T follicular helper cell (primary cell): ENCODE results near the gene CDH13.

Experiments used
- DNase-seq: peaks from one replicate; pipeline ENCODE4 v3.0.0-alpha.2; 2020; ENCODE audit warnings: low read depth

Gene CDH13

DNA sequence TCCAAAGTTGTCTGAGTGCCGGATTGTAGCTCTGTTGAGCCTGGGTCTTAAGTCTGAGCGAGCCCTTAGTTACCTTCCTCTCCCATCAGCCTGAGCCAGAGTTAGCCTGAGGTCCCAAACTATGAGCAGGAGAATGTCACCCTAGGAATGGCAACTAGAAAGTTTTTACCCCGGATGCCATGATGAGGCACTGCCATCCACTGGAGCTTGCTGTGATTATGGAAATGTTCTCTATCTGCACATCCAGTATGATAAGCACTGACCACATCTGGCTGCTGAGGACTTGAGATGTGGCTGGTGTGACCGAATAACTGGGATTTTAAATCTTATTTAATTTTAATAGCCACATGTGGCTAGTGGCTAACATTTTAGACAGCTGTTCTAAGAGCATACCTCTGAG lies 550.0 kb downstream of the CDH13 start:
- DNase-seq: no peak

DNA sequence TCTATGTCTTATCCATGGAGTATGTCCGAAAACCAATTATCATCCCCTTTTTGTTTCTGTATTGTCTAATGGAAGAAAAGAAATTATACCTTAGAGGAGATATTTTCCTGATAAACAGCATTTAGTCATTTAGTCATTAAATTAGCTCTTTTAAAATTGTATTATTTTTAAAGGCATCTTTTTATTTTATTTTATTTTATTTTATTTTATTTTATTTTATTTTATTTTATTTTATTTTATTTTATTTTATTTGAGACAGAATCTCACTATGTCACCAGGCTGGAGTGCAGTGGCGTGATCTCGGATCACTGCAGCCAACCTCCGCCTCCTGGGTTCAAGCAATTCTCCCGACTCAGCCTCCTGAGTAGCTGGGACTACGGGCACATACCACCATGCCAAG lies 559.1 kb downstream of the CDH13 start:
- DNase-seq: no peak

DNA sequence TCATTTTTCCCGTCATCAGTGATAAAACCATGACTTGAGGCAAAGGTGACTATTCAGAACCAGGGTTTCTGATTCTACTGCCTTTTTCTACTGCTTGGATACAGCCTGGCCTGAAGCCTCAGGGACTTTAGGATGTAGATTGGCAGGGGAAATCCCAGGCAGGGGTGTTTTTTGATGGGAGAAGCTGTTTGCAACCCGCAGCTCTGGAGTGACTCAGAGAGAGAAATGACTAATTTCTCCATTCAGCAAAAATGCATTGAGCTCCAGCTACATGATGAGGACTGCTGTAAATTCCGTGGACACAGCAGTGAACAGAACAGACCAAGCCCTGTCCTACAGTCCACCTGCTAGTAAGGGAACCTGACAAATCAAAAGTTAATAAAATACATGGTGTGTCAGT lies 560.6 kb downstream of the CDH13 start:
- no peak for DNase-seq

DNA sequence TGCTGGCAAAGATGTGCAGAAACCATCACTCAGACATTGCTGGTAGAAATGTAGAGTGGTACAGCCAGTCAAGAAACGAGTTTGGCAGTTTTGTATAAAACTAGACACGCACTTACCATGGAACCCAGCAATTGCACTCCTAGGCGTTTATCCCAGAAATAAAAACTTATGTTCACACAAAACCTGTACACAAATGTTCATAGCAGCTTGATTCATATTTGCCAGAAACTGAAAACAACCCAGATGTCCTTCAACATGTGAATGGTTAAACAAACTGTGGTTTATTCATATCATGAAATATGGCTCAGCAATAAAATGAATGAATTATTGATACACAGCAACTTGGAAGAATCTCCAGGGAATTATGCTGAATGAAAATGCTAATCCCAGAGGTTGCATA lies 570.0 kb downstream of the CDH13 start:
- no peak for DNase-seq

DNA sequence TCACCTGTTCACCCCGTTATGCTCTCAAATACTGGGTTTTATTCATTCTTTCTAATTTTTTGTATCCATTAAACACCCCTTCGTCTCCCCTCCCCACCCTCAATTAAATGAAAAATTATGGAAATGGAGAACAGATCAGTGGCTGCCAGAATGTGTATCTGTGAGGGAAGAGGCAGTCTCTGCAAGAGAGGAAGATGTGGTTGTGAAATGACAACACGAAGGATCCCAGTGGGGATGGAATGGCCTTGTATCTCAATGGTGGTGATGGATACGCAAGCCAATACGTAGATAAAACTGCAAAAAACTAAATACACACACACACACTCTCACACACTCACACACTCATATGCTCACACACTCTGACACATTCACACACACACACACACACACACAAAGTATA lies 570.7 kb downstream of the CDH13 start:
- no peak for DNase-seq

DNA sequence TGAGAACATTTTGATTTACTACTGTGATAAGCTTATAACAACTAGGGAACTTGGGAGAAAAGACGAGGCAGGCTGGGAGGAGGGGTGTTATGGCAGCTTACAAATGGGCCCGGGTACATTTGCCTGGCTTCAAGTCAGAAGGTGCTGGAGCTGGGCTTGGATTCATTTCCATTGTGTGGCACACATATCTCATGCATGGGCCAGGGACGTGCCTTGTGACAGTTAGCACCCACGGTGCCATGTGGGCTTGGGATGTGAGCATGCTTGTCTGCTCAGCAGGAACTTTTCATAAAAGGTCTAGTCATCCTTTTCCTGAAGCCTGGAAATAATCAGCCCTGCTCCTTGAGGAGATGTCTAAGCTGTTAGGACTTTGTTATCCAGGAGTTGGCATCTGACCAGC lies 572.2 kb downstream of the CDH13 start:
- DNase-seq: no peak

DNA sequence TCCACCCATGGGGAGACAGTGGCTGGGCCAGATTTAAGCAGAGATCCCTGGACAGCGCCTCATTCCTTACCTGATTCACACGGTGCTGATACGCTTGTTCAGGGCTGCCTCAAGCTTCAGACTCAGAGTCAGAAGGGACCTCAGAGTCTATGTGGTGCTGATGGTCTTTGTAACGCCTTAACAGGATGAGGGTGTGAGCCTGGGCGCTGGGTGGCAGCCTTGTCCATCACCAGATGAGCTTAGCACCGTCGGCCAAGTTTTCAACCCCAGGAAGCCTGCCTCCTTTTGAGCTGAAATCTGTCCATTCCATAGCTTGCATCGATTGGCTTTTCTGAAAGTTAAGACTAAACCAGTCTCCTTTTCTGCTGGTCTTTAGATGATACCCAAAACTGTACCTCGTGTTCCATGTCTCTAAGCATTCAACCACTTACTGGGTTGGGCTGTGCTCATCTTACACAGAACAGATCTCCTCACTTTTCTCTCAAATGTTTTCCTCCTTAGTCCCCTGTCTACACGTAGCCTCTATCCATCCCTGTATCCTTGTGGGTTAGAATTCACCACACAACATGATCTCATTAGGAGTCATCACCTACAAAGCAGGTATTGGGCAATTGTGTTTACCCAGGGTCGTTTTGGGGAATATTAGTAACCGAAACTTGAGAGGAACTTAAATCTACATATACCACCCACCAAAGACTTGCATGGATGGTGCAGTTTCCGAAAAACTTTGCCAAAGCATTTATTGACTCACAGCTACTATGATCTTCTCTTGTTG lies 573.4 kb downstream of the CDH13 start:
- no peak for DNase-seq

DNA sequence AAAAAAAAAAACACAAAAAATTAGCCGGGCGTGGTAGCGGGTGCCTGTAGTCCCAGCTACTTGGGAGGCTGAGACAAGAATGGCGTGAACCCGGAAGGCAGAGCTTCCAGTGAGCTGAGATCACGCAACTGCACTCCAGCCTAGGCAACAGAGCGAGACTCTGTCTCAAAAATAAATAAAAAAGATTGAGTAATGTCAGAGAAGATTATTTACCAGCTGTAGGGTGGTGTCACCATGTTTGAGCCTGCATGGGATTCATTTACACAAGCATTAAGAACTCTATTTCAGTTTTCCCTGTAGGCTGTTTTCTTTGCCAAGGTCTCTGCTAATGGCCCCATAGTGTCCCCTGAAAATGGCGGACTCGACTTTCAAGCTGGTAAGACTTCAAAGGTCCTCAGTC lies 575.0 kb downstream of the CDH13 start:
- DNase-seq: no peak

DNA sequence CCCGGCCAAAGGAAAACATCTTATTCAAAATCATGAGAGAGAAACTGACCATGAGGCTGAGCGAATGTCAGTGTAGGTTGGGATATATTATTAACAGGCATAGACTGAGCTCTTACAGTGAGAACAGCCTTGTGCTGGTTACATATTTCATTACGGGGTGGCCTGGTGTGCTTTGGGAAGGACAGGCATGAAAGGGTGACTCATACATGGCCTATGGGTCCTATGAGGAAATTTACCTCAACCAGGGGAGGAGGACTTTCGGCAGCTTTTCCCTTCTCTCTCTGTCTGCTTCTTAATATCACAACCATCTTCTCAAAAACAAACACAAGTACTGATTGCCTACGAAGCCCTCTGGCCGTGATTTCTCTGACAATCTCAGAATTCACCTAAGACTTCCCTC lies 579.1 kb downstream of the CDH13 start:
- no peak for DNase-seq

DNA sequence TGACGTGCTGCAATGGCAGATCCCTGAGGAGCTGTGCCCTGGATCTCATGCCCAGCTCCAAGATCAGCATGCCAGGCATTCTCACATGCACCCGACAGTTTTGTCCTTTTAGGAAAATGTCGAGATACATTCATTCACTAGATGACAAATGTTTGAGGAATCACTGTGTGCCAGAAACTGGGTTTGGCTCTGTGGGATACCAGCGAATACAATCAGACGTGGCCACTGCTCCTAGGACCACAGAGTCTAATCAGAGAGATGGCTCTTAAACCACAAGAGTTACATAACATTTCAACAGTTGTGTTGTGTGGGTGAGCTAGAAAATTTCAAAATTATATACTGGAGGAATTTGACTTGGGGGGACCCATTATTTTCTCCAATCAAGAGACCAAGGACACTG lies 579.7 kb downstream of the CDH13 start:
- DNase-seq: no peak

DNA sequence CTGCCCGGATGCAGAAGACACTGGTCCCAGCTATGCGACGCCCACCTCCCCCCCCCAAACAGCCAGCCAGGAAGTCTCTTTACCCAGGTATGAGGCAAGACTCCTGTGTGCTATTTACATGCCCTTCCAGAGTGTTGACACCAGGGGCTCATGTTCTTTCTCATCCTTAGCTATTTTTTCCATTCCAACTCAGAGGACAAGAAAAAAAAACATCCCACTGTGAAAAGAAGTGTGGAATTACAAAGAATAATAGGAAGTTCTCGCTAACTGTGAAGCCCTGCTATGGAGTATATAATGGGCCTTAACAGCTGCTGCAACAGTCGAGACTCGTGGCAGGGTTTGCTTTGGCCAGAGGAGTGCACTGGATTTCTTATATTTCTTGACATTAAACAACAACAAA lies 584.9 kb downstream of the CDH13 start:
- DNase-seq: no peak

DNA sequence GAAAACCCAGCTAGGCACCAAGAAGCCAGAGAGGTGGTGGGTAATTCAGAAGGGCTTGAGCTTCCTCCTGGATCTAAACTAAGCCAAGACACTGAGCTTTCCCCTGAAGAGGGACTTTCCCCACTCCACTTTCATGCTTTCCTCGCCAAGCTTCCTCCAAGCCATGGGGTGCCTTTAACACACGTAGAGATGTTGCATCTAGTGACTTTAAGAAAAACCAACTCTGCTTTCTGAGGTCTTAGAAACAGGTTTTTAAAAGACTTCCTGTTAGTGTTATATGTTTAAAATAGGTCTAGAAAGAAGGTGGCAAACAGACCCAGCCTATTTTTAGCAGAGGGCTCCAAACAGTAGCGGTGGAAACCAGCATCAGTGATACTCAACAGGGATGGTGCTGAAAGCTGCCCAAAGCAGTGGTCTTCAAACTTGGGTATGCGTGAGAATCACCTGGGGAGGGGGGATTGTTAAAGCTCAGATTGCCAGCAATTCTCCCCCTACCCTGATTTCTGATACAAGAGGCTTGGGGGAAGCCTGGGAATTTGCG lies 585.6 kb downstream of the CDH13 start:
- DNase-seq: no peak

DNA sequence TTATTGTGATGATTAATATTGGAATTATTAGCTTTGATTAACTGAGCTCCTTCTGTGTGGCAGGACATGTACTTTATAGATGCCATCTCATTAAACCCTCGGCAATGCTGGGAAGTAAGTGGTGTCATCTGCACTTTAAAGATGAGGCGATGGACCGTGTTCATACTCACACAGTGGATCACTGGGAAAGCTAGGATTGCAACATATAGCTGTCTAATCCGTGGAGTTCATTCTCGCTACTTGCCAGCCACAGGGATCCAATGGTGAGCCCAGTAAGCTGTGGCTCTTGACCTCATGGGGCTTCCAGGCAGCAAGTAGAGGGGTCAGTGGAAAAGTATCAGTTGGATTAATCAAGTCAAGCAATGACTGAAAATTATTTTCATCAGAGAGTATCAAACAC lies 587.9 kb downstream of the CDH13 start:
- DNase-seq: no peak

DNA sequence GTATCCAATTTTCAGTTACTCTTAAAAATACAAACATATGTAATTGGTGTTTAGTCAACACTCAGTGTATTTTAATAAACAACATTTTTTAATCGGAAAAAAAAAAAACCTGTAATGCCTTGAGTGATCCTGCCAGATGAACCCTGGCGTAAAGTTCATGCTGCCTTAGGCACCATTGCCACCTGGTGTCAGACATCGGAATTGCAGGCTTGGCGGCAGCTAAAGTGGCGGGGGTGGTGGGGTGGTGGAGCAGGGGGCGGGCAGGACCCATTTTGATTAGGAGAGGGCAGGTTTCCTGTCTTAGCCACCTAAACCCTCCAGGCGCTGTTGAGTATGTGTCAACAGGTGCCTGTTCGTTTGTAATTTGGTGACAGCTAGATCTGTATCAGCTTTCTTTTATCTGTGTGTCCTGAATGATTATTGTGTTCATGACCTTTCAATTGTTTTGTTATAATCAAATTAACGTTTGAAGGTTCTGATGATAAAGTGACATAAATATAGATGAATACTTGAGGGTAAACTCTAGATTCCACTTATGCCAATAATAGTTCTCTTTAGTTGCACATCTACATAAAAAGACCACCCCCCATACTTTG lies 588.7 kb downstream of the CDH13 start:
- DNase-seq: no peak

DNA sequence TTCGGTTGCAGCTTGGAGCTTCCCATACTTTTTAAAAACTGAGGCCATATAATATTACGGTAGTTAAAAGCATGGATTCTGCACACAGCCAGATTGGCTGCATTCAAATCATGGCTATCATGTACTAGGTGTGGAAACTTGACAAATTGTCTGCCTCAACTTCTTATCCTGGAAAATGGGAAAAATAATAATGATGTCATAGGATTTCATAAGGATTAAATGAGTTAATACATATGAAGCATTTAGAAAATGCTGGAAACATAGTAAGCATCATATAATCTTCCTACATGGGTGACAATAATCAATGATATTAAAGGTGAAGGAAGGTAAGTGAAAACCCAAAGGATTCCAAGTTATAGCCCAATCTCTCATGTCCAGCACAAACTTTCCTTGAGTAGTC lies 592.5 kb downstream of the CDH13 start:
- no peak for DNase-seq

DNA sequence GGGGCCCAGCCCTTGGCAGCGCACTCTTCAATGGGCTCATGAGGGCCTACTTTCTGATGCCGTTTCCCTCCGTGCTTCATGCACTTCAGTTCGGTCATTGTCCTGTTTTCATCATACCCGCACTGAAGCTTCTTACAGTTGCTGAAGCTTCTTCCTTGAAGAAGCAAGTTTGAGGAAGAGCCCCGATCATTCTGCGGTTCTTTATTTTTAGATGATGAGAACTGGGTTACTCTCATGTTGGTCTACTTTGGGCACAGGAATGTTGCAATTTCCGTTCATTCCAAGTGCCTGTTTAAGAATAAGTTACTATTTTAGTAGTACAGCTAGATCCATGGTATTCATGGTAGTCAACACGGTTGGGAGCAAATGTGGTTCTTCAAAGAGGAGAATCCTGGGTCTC lies 593.3 kb downstream of the CDH13 start:
- no peak for DNase-seq

DNA sequence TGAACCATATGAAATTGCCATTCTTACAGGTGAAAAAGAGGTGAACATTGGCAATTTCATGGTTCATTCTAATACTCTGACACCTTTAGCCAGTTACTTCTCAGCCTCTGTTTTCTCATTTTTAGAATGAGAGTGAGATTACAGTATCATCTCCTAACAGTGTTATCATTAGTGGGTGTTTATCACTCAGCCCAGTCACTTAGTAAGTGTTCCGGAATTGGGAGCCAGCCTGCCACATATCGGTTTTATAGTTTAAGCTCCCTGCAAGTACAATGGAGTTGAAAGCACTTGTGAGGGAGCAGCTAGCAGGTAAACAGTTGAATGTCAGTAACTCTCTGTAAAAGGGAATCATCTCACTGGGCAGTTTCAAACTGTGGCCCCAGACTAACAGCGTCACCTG lies 597.9 kb downstream of the CDH13 start:
- DNase-seq: no peak

DNA sequence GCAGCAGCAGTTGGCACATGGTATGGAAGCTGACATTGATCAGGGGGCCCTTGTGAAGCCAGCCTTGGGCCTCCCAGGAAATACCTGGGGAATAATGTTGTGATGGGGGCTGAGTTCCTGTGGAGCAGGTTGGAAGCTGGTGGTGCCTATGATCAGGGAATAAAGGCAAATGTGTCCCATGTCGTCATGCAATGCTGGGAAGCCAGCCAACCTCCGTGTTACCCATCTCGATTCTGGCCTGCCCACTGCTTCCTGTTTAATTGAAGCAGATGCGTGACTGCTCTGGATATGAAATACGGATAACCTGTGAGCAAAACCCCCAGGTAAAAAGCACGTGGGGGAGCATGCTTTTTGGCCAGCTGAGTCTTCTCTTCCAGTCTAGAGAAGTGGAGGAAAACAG lies 600.6 kb downstream of the CDH13 start:
- DNase-seq: no peak

DNA sequence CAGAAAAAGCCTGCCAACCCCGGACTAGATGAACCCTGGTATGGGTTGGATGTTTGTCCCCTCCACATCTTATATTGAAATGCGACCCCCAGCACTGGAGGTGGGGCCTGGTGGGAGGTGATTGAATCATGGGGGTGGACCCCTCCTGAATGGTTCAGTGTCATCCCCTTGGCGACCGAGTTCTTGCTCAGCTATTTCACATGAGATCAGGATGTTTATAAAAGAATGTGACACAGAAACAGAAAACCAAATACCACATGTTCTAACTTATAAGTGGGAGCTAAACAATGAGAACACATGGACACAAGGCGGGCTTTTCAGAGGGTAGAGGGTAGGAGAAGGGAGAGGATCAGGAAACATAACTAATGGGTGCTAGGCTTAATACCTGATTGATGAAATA lies 605.0 kb downstream of the CDH13 start:
- no peak for DNase-seq

DNA sequence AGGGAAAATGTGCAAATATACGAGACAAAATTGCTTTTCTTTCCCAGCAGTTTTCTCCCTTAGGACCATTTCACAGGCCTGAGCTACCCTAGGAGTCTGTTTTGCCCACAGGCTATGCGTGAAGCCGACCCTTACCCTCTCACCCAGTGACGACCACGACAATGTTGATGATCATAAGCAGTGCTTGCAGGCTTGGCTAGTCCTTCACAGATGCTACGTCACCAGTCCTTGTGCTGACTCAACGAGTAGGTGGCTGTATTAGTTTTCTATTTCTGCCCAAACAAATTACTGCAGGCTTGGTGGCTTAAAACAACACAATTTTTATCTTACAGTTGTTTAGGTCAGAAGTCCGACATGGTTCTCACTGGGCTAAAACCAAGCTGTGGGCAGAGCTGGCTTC lies 606.4 kb downstream of the CDH13 start:
- no peak for DNase-seq

DNA sequence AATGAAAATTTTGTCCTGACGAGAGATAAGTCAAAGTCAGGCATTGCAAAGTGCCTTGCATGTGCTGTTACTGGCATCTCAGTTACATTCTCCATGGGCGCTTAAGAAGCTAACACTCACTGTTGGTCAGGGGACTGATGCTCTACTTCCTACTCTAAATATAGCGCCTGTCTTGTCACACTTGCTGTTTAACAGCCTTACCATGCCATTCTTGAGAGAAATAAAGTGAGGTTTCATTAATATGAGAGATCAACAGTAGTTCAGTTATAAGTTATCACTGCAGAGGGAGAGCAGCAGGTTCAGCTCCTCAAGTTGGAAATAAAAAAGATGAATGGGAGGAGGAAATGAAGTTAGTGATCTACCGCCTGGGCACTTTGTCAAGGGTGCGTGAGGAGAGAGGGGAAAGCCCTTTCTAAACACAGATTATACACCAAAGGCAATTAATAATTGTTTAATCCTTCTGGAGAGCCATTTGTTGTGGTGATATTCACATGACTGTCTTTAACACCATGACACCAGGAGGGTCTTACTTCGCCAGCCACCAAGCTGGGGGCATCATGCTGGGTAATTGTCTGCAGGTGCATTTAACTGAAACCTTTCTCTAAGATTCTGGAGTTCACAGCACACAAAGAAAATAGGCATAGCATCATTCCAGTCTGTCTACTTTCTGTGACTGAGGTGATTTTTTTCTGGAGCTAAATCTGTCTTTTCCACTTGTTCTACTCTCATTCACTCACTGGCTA lies 612.4 kb downstream of the CDH13 start:
- DNase-seq: no peak

DNA sequence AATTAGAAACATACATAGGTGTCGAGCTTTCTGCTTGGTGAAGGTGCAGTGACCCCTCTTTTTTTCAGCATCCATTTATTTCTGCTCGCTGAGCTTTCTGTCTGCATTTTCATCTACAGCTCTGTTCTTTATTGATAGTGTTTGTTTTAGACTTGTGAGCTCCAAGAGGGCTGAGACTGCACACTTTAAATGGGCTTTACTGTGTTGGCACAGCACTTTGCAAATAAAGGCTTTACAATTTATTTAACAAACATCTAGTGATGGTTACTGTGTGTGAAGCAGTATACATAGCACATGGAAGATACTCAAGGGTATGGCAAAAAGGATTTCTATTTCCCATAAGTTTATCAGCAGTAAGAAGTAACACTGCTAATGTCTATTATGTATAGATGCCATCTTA lies 617.3 kb downstream of the CDH13 start:
- DNase-seq: no peak

DNA sequence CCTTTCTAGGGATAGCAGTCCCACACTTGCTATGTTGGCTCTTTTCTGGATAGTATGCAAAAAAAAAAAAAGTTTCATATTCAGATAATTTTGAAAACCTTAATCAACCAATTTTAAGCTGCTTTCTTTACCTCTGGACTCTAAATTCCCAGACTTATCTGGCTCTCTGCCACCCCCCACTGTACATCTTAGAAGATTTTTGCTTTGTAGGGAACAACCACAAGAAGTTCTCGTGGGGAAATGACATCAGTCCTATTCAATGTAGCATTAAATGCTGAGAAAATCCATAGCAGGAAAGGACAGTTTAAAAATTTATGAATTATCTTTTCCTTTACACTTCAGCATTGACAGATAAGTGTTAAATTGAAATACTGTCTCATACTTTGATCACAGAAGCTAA lies 618.3 kb downstream of the CDH13 start:
- no peak for DNase-seq
